Adipose tissue (tissue), 3 donors: ENCODE results near the gene CD44. TPM values are rescaled to one million over a fixed set of nuclear protein-coding genes. Genes with fewer than 3 reads are reported as not detected.

Experiments used
- H3K27ac ChIP-seq: one replicate; pipeline ENCODE4 v1.5.1; 2013; ENCODE audit warnings: low read depth, low read length
- WGBS, 3 donors: extraction: QIAGEN DNeasy Blood & Tissue Kit; methylation state at CpG; one replicate each; pipeline ENCODE4 v1.1.7; 2013; 5-methylcytosine and 5-hydroxymethylcytosine counted together
- polyA plus RNA-seq, 3 donors: library from polyadenylated mRNA; stranded (reverse); fragments of 200-250 nt; gene quantifications; one replicate each; pipeline ENCODE4 v1.2.3, GENCODE V29; 2013
- donor health status: healthy with polysubstance abuse.
- donor health status: Bipolar disorder and iron deficiency.
- donor health status: healthy.

Gene CD44
- polyA plus RNA-seq, 3 donors, result 42.4 to 157 (median 110) TPM

GRCh38 chr11:35109827-35110226, 29.1 kb upstream of the CD44 start:
- H3K27ac ChIP-seq, result no peak overlapping the region

DNA sequence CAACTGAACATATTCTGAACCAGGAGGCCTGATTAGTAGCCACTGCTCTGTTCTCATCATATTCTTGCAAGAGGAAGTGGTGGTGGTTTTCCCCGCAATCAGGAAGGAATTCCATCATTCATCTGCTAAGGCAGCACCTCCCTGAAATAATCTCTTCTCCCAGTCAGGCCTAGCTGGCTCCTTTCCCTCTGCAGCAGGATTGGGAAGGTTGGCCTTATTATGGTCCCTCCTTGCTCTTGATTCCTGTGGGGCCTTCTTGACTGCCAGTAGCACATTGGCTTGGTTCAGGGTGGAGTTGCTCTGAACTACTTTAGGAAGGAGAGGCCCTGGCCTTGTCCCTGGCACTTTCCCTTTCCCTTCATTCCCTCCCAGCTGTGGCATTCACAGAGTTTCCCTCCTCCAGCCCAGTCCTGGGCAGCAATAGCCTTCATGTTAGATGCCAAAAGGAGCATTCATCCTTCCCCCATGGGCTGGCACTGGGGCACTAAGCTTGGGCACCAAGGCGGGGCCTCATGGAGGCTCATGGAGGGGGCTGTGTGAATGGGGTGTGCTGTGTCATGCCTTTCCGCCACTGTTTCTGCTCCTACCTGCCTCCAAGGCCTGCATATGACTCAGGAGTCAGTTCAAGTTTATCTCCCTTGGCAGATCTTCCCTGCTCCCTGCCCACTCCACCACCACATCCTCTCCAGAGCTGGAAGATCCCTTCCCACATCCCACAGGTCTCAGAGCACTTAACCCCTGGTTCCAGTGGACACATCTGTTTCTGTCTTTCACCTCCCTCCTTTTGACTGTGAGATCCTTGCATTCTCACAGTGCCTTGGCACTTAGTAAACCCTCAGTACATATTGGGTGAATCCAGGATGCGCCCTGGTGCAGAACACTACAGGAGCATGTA, 27.6 kb upstream of the CD44 start:
- no peak overlapping the region for H3K27ac ChIP-seq
- 58 to 88% (median 70%) methylated on average over 4 of the region's 4 CpGs for WGBS, 3 donors

DNA sequence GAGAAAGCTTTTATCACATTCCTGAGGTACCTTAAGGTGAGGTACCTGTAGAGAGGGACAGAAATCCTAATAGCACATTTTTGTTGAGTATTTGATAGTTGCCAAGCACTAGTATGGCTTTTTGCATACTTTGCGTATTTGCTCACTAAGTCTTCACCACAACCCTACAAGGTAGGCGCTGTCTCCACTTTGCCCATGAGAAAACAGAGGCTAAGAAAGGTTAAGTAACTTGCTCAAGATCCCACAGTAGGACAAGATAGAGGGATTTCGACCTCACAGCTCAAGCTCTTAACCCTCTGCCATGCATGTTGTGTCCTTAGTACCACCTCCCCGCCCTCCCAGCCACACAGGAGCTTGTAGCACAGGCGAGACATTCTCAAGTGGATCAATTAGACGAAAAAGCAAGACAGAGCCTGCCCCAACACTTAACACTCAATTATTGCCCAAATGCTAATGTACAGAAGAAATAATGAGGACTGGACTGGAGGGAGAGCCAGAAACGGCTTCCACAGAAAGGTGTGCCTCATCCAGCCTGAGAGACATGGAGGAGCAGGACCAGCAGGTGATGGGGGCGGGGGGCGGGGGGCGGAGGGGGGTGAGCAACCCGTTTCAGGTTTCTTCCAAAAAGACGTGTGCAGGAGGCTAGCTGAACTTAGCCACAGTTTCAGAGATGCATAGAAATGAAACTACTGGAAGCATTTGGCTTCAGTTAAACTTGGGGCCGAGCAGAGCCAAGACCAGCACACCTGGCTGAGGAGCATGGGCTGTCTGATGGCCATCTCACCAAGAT, 26.7 kb upstream of the CD44 start:
- WGBS, 3 donors, result 87 to 92% (median 92%) methylated on average over 13 of the region's 13 CpGs

DNA sequence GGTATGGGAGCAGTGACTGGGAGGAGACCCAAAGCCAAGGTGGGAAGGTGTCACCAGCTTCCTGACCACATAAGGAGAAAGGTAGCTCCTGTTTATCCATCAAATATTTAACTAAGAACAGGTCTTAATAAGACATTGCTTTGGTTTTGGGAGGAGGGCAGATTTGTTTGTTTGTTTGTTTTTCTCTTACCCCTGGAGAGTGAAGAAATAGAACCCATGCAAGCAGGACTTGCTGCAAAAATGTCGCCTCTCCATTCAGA, 26.2 kb upstream of the CD44 start:
- H3K27ac ChIP-seq, result no peak overlapping the region
- 92 to 98% (median 96%) methylated on average over 1 of the region's 1 CpG for WGBS, 3 donors

More for the DNA sequence above, 26.7 kb upstream of the CD44 start:
- H3K27ac ChIP-seq, result no peak overlapping the region

GRCh38 chr11:35114906-35115687, 23.9 kb upstream of the CD44 start:
- no peak overlapping the region for H3K27ac ChIP-seq
- 84 to 94% (median 87%) methylated on average over 9 of the region's 9 CpGs for WGBS, 3 donors

GRCh38 chr11:35115688-35116030, 23.3 kb upstream of the CD44 start:
- H3K27ac ChIP-seq, result no peak overlapping the region
- 89 to 93% (median 91%) methylated on average over 4 of the region's 4 CpGs for WGBS, 3 donors

GRCh38 chr11:35116245-35116644, 22.7 kb upstream of the CD44 start:
- no peak overlapping the region for H3K27ac ChIP-seq

GRCh38 chr11:35116762-35117640, 22.0 kb upstream of the CD44 start:
- H3K27ac ChIP-seq, result no peak overlapping the region
- 45 to 51% (median 45%) methylated on average over 4 of the region's 4 CpGs for WGBS, 3 donors

More at GRCh38 chr11:35116245-35116644, 22.7 kb upstream of the CD44 start:
- WGBS, 3 donors, result 76 to 86% (median 79%) methylated on average over 5 of the region's 5 CpGs

- 93 to 99% (median 94%) methylated on average over 4 of the region's 4 CpGs for WGBS, 3 donors
- no peak overlapping the region for H3K27ac ChIP-seq
Measured at GRCh38 chr11:35118906-35119305, 20.1 kb upstream of the CD44 start.

- 70 to 83% (median 78%) methylated on average over 2 of the region's 2 CpGs for WGBS, 3 donors
Measured at GRCh38 chr11:35121326-35121865, 17.6 kb upstream of the CD44 start.

DNA sequence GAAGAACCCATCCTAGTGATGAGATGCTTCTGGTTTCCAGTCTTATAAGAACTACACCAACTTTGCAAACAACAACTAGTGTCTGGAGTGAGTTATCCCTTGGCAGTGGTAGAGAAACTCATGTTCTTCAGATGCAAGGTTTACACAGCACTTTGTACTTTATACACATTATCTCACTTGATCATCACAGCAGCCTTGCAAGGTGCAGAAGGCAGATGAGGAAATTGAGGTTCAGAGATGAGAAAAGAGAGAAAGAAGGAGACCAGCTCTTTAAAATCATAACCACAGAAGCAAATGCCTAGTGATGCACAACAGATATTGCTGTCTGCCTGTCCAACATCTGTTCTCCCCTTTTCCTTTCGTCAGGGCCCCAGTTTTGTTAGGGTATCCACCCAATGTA, 16.7 kb upstream of the CD44 start:
- 62 to 73% (median 65%) methylated on average over 1 of the region's 1 CpG for WGBS, 3 donors
- no peak overlapping the region for H3K27ac ChIP-seq

More at GRCh38 chr11:35121326-35121865, 17.6 kb upstream of the CD44 start:
- H3K27ac ChIP-seq, result no peak overlapping the region

DNA sequence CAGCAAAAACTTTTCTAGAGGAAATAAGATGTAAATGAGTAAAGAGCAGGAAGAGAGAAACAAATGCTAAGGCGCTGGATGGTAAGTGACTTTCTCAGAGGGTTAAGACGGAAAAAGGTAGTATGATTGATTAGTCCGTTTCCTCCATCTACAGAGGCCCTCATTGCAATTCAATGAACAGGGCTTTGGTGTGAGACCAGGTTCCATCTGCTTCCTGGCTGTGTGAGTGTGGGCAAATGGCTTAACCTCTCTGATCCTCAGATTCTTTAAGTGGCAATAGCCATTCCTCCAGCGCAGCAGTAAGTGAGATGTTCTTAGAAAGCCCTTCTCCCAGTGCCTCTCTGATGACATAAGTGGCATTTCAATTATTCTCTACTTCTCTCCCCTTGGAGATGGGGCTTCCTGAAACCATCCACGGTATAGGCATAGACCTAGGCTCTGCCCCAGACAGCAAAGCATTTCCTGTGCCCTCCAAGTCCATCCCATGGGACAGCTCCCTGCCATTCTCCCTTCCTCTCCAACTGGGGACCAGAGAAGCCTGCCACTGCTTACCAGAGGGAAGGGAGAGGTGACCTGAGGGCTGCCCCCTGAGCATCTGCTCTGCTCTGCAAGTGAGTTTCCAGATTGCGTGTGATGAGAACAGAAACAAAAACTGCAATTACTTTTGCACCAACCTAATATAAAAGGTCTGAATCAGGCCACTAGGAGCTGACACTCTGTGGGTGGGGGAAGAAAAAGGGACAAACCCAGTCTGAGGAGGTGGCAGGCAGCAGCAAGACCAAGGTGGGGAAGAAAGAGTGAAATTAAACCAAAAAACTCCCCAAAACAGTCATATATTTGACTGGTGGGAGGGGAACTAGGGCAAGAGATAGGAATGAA, 12.7 kb upstream of the CD44 start:
- no peak overlapping the region for H3K27ac ChIP-seq
- WGBS, 3 donors, result 76 to 88% (median 81%) methylated on average over 6 of the region's 6 CpGs

- WGBS, 3 donors, result 84 to 92% (median 87%) methylated on average over 6 of the region's 6 CpGs
- no peak overlapping the region for H3K27ac ChIP-seq
Measured at GRCh38 chr11:35126879-35127581, 11.9 kb upstream of the CD44 start.

DNA sequence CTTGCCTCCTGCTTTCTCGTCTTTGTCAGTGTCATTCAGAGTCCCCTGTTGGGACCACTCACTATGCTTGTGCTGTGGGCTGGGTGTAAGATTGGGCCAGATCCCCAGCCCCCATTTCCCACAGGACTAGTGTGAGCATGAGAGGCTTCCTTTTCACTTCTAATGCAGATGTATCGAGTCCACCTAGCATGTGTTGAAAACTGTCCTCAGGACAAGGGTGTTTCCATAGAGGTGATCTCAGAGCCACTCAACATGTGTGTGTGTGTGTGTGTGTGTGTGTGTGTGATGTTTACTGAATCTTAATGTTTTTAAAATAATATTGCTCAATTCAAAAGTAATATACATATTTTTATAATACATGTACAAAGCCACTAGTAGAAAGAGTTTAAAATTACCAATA, 11.4 kb upstream of the CD44 start:
- no peak overlapping the region for H3K27ac ChIP-seq
- WGBS, 3 donors, result 46 to 90% (median 64%) methylated on average over 2 of the region's 2 CpGs

DNA sequence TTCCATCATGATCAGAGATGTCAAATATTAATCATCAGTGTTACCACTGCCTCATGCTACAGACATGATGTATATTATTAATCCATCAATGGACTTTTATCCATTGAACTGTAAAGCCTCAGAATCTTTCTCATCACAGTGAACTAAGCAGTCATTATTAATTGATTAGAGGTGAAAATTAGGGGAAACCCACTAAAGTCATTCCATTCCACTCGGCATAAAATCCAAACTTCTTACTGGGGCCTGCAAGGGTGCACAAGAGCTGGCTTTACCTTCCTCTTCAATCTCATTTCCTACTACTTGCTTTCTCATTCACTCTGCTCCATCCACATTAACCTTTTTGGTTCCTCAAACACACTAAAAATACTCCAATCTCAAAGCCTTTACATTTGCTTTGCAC, 7.9 kb upstream of the CD44 start:
- 90 to 91% (median 90%) methylated on average over 1 of the region's 1 CpG for WGBS, 3 donors
- no peak overlapping the region for H3K27ac ChIP-seq

GRCh38 chr11:35131886-35132285, 7.1 kb upstream of the CD44 start:
- no peak overlapping the region for H3K27ac ChIP-seq
- WGBS, 3 donors, result 87 to 88% (median 87%) methylated on average over 4 of the region's 4 CpGs
